Prostate gland (tissue), 2 donors: ENCODE results near the gene RSRC1. TPM values are rescaled to one million over a fixed set of nuclear protein-coding genes. Genes with fewer than 3 reads are reported as not detected.

Experiments
- DNase-seq: peaks from one replicate; pipeline ENCODE4 v3.0.0-alpha.2; 2019; ENCODE audit warnings: low spot score
- H3K27ac ChIP-seq, 2 donors: fragments of 200-600 bp; sonication (generic); 2 replicates each; pipeline ENCODE4 v1.5.1; 2017 to 2019
- H3K27me3 ChIP-seq: fragments of 200-600 bp; sonication (generic); replicated peaks from 2 replicates; pipeline ENCODE4 v1.5.1; 2019; ENCODE audit not compliant: insufficient read depth
- H3K36me3 ChIP-seq, 2 donors: fragments of 200-600 bp; sonication (generic); 1 replicate in 1 of 2; 2 replicates in 1 of 2; pipeline versions ENCODE4 v1.5.1 to v1.8.1; 2017 to 2019
- H3K4me1 ChIP-seq: fragments of 200-600 bp; sonication (generic); replicated peaks from 2 replicates; pipeline ENCODE4 v1.5.1; 2019
- H3K4me3 ChIP-seq, 2 donors: fragments of 200-600 bp; sonication (generic); 2 replicates each; pipeline ENCODE4 v1.5.1; 2017 to 2019
- H3K9me3 ChIP-seq: fragments of 200-600 bp; sonication (generic); 2 replicates; pipeline ENCODE4 v1.5.1; 2017
- CTCF ChIP-seq, 4 experiments: fragments of 200-600 bp in 2 of 4; fragments of 450-650 bp in 2 of 4; sonication (generic) in 2 of 4; IDR thresholded peaks; 1 replicate in 3 of 4; 2 replicates in 1 of 4; pipeline ENCODE4 v1.5.1; 2016 to 2019; ENCODE audit warnings: antibody characterized with exemption in 4 of 4, mild to moderate bottlenecking in 2 of 4, moderate library complexity in 2 of 4
- POLR2A ChIP-seq: fragments of 450-650 bp; IDR thresholded peaks from one replicate; pipeline ENCODE4 v1.6.1; 2016; ENCODE audit warnings: antibody characterized with exemption, mild to moderate bottlenecking
- POLR2AphosphoS5 ChIP-seq: sonication (generic); formaldehyde crosslinking; IDR thresholded peaks from one replicate; pipeline ENCODE4 v1.6.1; 2017; ENCODE audit warnings: antibody characterized with exemption
- WGBS: methylation state at CpG from one replicate; pipeline ENCODE4 v1.1.5; 2018; 5-methylcytosine and 5-hydroxymethylcytosine counted together
- intact Hi-C: fragments of 100-400 bp; cut with DNase I; formaldehyde crosslinking; loops from one replicate; pipeline ENCODE4 v1.14.2; 2022
- total RNA-seq, 2 donors: library from RNA; depleted of rRNA; stranded (reverse); fragments of >200 nt; gene quantifications; one replicate each; pipeline ENCODE4 v1.1.0, GENCODE V29; 2016

RSRC1 gene
- total RNA-seq, 2 donors from 2014 or later, result 36.5 to 50.7 TPM

GRCh38 chr3:158520433-158520832, 410.5 kb downstream of the RSRC1 start:
- Histone ChIP-seq H3K27ac (no peak overlapping the region), H3K9me3 (no peaks in the 10 kb centered on the region), H3K36me3 (no peaks in the 10 kb centered on the region), H3K4me1 (no peaks in the 10 kb centered on the region), H3K4me3 (no peak overlapping the region), H3K27me3 (no peaks in the 10 kb centered on the region)
- no peak for TF ChIP-seq POLR2A
- TF ChIP-seq CTCF (IDR thresholded peaks at IDR 0.05), result no peak
- no peak for TF ChIP-seq POLR2AphosphoS5
- intact Hi-C loops, result no loop called here
- no peak for DNase-seq

DNA sequence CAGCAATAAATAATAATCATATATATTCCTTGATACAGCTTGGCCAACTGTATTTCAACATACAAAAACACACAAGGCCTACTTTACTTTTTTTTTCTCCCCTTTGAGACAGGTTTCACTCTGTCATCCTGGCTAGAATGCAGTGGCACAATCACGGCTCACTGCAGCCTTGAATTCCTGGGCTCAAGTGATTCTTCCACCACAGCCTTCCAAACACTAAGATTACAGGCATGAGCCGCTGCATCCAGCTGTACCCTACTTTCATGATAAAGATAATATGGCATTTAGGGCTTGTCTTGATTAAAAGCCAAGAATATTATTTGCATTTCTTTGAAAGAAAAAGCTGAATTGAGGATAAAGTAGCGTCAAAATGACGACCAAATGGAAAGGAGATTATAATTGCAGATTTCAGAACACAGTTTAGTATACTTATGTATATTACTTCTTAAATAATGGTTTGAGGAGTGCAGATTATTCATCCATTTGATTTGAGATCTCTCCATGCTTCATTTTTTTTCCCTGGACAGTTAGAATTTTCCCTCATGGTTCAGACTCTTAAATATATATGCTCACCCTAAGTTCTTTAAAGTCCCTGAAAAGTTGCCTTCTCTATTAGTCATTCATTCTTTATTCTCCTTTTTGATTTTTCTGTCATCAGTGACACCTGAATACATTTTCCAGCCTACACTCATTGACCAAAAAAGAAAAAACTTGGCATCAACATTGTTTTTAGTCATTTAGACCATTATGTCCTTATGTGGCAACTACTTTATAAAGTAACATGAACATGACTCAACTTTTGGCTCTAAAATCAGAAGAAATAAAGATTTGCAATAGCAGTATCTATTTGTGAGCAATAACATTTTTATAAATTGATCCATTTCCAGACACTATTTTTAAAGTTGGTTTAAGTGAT, 412.6 kb downstream of the RSRC1 start:
- H3K27me3 ChIP-seq, result no peaks in the 10 kb centered on the region
- H3K4me1 ChIP-seq, result no peaks in the 10 kb centered on the region
- no peak for DNase-seq
- H3K4me3 ChIP-seq, result no peak overlapping the region
- no peaks in the 10 kb centered on the region for H3K9me3 ChIP-seq
- intact Hi-C loops, result no loop called here
- no peak overlapping the region for H3K27ac ChIP-seq
- TF ChIP-seq POLR2A, result no peak
- TF ChIP-seq CTCF (IDR thresholded peaks at IDR 0.05), result no peak
- no peak for TF ChIP-seq POLR2AphosphoS5
- no peaks in the 10 kb centered on the region for H3K36me3 ChIP-seq
- WGBS, result 79% methylated on average over 4 of the region's 4 CpGs

GRCh38 chr3:158528076-158528674, 418.3 kb downstream of the RSRC1 start:
- 76% methylated on average over 7 of the region's 7 CpGs for WGBS
- DNase-seq, result no peak
- intact Hi-C loops, result no loop called here

DNA sequence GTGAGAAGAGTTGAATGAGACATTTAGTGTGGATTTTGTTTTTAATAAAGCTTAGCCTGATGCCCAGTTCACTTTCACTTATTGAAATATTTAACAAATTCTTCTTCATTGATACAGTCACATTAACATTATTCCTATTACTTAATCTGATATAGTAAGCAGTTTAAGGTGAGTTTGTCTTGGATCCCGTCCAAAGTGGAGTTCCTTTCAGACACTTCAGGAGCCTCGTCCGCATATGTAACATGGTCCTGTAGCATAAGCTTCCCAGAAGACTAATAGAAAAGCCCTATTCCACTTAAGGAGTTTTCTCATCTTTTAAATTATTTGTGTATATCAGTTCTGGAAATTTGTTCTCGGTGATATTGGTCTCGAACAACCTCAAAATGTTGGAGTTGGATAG, 421.4 kb downstream of the RSRC1 start:
- intact Hi-C loops, result no loop called here
- TF ChIP-seq POLR2A, result no peak
- TF ChIP-seq CTCF (IDR thresholded peaks at IDR 0.05), result no peak
- no peak for TF ChIP-seq POLR2AphosphoS5
- Histone ChIP-seq H3K36me3 (no peaks in the 10 kb centered on the region), H3K9me3 (no peaks in the 10 kb centered on the region), H3K27ac (no peak overlapping the region), H3K4me1 (no peaks in the 10 kb centered on the region), H3K4me3 (no peak overlapping the region), H3K27me3 (no peaks in the 10 kb centered on the region)
- peak; percentile 5 for DNase-seq
- 49% methylated on average over 5 of the region's 5 CpGs for WGBS

More at GRCh38 chr3:158528076-158528674, 418.3 kb downstream of the RSRC1 start:
- Histone ChIP-seq H3K27ac (no peak overlapping the region), H3K36me3 (no peaks in the 10 kb centered on the region), H3K4me3 (no peak overlapping the region), H3K4me1 (no peaks in the 10 kb centered on the region), H3K9me3 (no peaks in the 10 kb centered on the region), H3K27me3 (no peaks in the 10 kb centered on the region)
- TF ChIP-seq POLR2AphosphoS5, result no peak

DNA sequence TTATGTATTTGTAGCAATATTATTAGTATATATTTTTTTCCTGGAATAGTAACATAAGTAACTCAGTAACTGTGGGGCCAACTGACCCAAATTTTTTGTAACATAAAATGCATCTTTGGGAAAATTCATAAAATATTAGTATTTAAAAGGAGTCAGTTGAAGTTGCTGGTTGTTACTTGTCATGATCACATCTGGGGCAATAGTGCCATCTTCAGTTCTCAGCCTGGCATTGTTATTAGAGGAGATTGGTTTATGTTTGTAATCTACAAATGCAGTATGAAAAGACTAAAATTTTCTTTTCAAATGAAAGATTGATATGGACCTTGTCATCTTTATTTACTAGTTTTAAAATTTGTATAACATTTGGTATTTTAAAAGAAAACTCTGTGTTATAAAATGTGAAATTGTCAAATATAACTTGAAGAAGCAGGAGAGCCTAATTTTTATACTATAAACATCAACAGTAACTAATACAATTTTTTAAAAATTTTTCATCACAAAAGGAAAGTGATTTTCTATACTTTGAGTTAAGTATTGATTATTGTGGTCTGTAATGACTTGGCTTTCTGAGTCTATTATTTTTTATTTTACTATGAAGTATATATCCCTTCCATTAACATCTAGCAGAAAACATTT, 422.3 kb downstream of the RSRC1 start:
- H3K27me3 ChIP-seq, result no peaks in the 10 kb centered on the region
- DNase-seq, result no peak
- H3K4me3 ChIP-seq, result no peak overlapping the region
- no peaks in the 10 kb centered on the region for H3K4me1 ChIP-seq
- H3K9me3 ChIP-seq, result no peaks in the 10 kb centered on the region
- no peak overlapping the region for H3K27ac ChIP-seq
- TF ChIP-seq CTCF (IDR thresholded peaks at IDR 0.05), result peak in 2 of 4 experiments; percentile 26 to 33
- TF ChIP-seq POLR2A, result no peak
- TF ChIP-seq POLR2AphosphoS5, result no peak
- intact Hi-C loops, result no loop called here
- H3K36me3 ChIP-seq, result no peaks in the 10 kb centered on the region
